Smooth muscle cell (in vitro differentiated cells): Measurements from ENCODE around the gene C6orf52. TPM values are rescaled to one million over a fixed set of nuclear protein-coding genes. Genes with fewer than 3 reads are reported as not detected.

Experiments used
- DNase-seq: peaks from one replicate; lab custom pipeline; 2025; ENCODE audit not compliant: unreplicated experiment; lab: John Stamatoyannopoulos, UW
- H2AFZ ChIP-seq: fragments of 200-600 bp; sonication (generic); 2 replicates; pipeline ENCODE4 v1.6.0; 2016; ENCODE audit warnings: antibody characterized with exemption, low read depth, mild to moderate bottlenecking
- H3F3A ChIP-seq: fragments of 200-600 bp; sonication (generic); 2 replicates; pipeline ENCODE4 v1.6.0; 2017; ENCODE audit warnings: antibody characterized with exemption, low read depth
- H3K27ac ChIP-seq: fragments of 200-600 bp; sonication (generic); 2 replicates; pipeline ENCODE4 v1.5.1; 2016; ENCODE audit warnings: low read depth, mild to moderate bottlenecking
- H3K27me3 ChIP-seq: fragments of 200-600 bp; sonication (generic); 2 replicates; pipeline ENCODE4 v1.6.1; 2016; ENCODE audit warnings: low read depth, mild to moderate bottlenecking
- H3K36me3 ChIP-seq: fragments of 200-600 bp; sonication (generic); 2 replicates; pipeline ENCODE4 v1.5.1; 2016; ENCODE audit warnings: low read depth
- H3K4me1 ChIP-seq: fragments of 200-600 bp; sonication (generic); 2 replicates; pipeline ENCODE4 v1.5.1; 2016; ENCODE audit warnings: low read depth
- H3K4me2 ChIP-seq: fragments of 200-600 bp; sonication (generic); 2 replicates; pipeline ENCODE4 v1.6.0; 2016; ENCODE audit warnings: mild to moderate bottlenecking
- H3K4me3 ChIP-seq: fragments of 200-600 bp; sonication (generic); 2 replicates; pipeline ENCODE4 v1.5.1; 2016; ENCODE audit warnings: mild to moderate bottlenecking
- H3K79me2 ChIP-seq: fragments of 200-600 bp; sonication (generic); 2 replicates; pipeline ENCODE4 v1.6.0; 2016; ENCODE audit warnings: low read depth, mild to moderate bottlenecking
- H3K9ac ChIP-seq: fragments of 200-600 bp; sonication (generic); 2 replicates; pipeline ENCODE4 v1.6.0; 2016; ENCODE audit warnings: low read depth
- H3K9me3 ChIP-seq: fragments of 200-600 bp; sonication (generic); replicated peaks from 2 replicates; pipeline ENCODE4 v1.5.1; 2016; ENCODE audit warnings: low read depth
- H4K20me1 ChIP-seq: fragments of 200-600 bp; sonication (generic); 2 replicates; pipeline ENCODE4 v1.6.0; 2016; ENCODE audit warnings: low read depth
- CTCF ChIP-seq: fragments of 200-600 bp; sonication (generic); IDR thresholded peaks from 2 replicates; pipeline ENCODE4 v1.5.1; 2017; ENCODE audit warnings: borderline replicate concordance, mild to moderate bottlenecking, antibody characterized with exemption; ENCODE audit not compliant: insufficient read depth, poor library complexity, severe bottlenecking
- WGBS: methylation state at CpG from one replicate; pipeline ENCODE4 v1.1.7; 2016; ENCODE audit warnings: low lambda C conversion rate; 5-methylcytosine and 5-hydroxymethylcytosine counted together
- polyA plus RNA-seq: library from polyadenylated mRNA; unstranded; fragments of >200 nt; fragmentation: Nextera tagmentation; extraction: Ambion mirVana; gene quantifications from 2 replicates; pipeline ENCODE4 v1.2.1, GENCODE V29; 2016
- total RNA-seq: library from RNA; depleted of rRNA; stranded (reverse); fragments of >200 nt; gene quantifications from 2 replicates; pipeline ENCODE4 v1.2.3, GENCODE V29; 2014

C6orf52 gene
- total and polyA plus RNA-seq, 2 experiments from 2014 or later: 2.4 to 9.5 TPM

GRCh38 chr6:10630178-10630577 is 64.2 kb downstream of the C6orf52 start:
- Histone ChIP-seq H4K20me1 (no peaks in the 10 kb centered on the region), H3K4me1 (peaks cover 8% of the 10 kb centered on the region), H3K4me3 (no peak overlapping the region), H3K27ac (no peak overlapping the region), H3K4me2 (no peak overlapping the region), H2AFZ (no peak overlapping the region), H3K36me3 (no peaks in the 10 kb centered on the region), H3K27me3 (no peaks in the 10 kb centered on the region), H3F3A (no peaks in the 10 kb centered on the region), H3K9ac (no peak overlapping the region), H3K9me3 (no peaks in the 10 kb centered on the region), H3K79me2 (no peaks in the 10 kb centered on the region)
- no peak for TF ChIP-seq CTCF
- no peak for DNase-seq
- WGBS: 91% methylated on average over 1 of the region's 1 CpG

- Histone ChIP-seq H3K4me1 (peaks cover 8% of the 10 kb centered on the region), H4K20me1 (no peaks in the 10 kb centered on the region), H3K27me3 (no peaks in the 10 kb centered on the region), H3K4me2 (no peak overlapping the region), H3F3A (no peaks in the 10 kb centered on the region), H3K79me2 (no peaks in the 10 kb centered on the region), H3K27ac (no peak overlapping the region), H3K4me3 (no peak overlapping the region), H3K36me3 (no peaks in the 10 kb centered on the region), H3K9me3 (no peaks in the 10 kb centered on the region), H3K9ac (no peak overlapping the region), H2AFZ (no peak overlapping the region)
- no peak for DNase-seq
- 96% methylated on average over 1 of the region's 1 CpG for WGBS
- no peak for TF ChIP-seq CTCF
These were observed 66.6 kb downstream of the C6orf52 start for GRCh38 chr6:10627800-10628199.

- Histone ChIP-seq H3K27ac (peak overlapping the region; percentile 47), H3K9me3 (no peaks in the 10 kb centered on the region), H3K9ac (no peak overlapping the region), H3K27me3 (no peaks in the 10 kb centered on the region), H3K79me2 (no peaks in the 10 kb centered on the region), H4K20me1 (no peaks in the 10 kb centered on the region), H3K36me3 (no peaks in the 10 kb centered on the region), H3F3A (no peaks in the 10 kb centered on the region), H3K4me3 (no peak overlapping the region), H3K4me1 (peaks cover 8% of the 10 kb centered on the region), H2AFZ (peak overlapping the region; percentile 3), H3K4me2 (no peak overlapping the region)
- no peak for TF ChIP-seq CTCF
- DNase-seq: no peak
- WGBS: 67% methylated on average over 9 of the region's 9 CpGs
These were observed 68.2 kb downstream of the C6orf52 start for GRCh38 chr6:10626154-10626741.

GRCh38 chr6:10624836-10625235 is 69.6 kb downstream of the C6orf52 start:
- no peak for DNase-seq
- WGBS: 95% methylated on average over 5 of the region's 5 CpGs
- Histone ChIP-seq H3K4me1 (peaks cover 8% of the 10 kb centered on the region), H3K9ac (no peak overlapping the region), H3K36me3 (no peaks in the 10 kb centered on the region), H3K79me2 (no peaks in the 10 kb centered on the region), H3K27ac (no peak overlapping the region), H3K27me3 (no peaks in the 10 kb centered on the region), H3F3A (no peaks in the 10 kb centered on the region), H3K4me2 (no peak overlapping the region), H3K9me3 (no peaks in the 10 kb centered on the region), H4K20me1 (no peaks in the 10 kb centered on the region), H3K4me3 (no peak overlapping the region), H2AFZ (no peak overlapping the region)
- TF ChIP-seq CTCF: no peak
